Upper lobe of left lung (tissue), 4 donors: ENCODE results near the gene SRC.

Experiments used
- EP300 ChIP-seq, 4 donors: sonication (generic); formaldehyde crosslinking; IDR thresholded peaks; one replicate each; pipeline ENCODE4 v1.5.1; 2017; ENCODE audit warnings: antibody characterized with exemption in 4 of 4, control low read depth in 2 of 4
- POLR2A ChIP-seq, 4 donors: fragments of 450-650 bp; IDR thresholded peaks; one replicate each; pipeline ENCODE4 v1.5.1; 2016 to 2017; ENCODE audit warnings: antibody characterized with exemption in 4 of 4, mild to moderate bottlenecking in 2 of 4
- POLR2AphosphoS5 ChIP-seq, 2 donors: sonication (generic); formaldehyde crosslinking; IDR thresholded peaks; one replicate each; pipeline ENCODE4 v1.5.1; 2017; ENCODE audit warnings: antibody characterized with exemption in 2 of 2
- TF ChIP-seq, protein P1 (sequence below), 6 experiments: fragments of 450-650 bp in 4 of 6; fragments of 200-600 bp in 2 of 6; sonication (generic) in 2 of 6; IDR thresholded peaks; one replicate each; pipeline ENCODE4 v1.5.1; 2016 to 2019; ENCODE audit warnings: antibody characterized with exemption in 6 of 6

DNA sequence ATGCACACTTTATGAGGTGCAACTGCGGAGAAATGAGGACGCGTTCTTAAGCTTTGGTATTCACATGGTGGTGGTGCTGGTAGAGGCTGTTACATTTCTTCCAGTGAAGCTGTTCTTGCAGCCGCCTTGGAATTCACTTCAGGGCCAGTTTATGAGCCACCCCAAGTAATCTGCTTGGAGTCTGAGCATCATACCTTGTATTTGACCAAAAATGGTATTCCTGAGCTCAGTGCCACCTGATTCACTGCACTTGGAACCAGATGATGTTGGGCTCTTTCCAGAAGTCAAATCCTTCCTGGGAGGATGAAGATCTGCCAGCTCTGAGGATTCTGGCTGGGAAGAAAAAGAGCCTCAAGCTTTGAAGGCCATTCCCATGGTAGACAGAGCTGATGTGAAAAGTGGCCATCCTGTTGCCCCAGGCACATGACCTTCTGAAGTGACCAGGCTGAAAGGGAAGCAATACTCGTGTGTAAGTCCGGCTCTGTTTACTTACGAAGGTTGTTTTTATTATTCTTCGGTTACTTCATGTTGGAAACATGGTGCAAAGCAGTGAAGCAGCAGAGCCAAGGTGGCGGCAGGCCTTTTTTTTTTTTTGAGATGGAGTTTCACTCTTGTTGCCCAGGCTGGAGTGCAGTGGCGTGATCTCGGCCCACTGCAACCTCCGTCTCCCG is 48.7 kb upstream of the SRC start:
- TF ChIP-seq, protein P1, sequence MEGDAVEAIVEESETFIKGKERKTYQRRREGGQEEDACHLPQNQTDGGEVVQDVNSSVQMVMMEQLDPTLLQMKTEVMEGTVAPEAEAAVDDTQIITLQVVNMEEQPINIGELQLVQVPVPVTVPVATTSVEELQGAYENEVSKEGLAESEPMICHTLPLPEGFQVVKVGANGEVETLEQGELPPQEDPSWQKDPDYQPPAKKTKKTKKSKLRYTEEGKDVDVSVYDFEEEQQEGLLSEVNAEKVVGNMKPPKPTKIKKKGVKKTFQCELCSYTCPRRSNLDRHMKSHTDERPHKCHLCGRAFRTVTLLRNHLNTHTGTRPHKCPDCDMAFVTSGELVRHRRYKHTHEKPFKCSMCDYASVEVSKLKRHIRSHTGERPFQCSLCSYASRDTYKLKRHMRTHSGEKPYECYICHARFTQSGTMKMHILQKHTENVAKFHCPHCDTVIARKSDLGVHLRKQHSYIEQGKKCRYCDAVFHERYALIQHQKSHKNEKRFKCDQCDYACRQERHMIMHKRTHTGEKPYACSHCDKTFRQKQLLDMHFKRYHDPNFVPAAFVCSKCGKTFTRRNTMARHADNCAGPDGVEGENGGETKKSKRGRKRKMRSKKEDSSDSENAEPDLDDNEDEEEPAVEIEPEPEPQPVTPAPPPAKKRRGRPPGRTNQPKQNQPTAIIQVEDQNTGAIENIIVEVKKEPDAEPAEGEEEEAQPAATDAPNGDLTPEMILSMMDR (IDR thresholded peaks at IDR 0.05) = no peak
- no peak for TF ChIP-seq POLR2AphosphoS5 (IDR thresholded peaks at IDR 0.05)
- TF ChIP-seq POLR2A (IDR thresholded peaks at IDR 0.05) = no peak
- no peak for TF ChIP-seq EP300 (IDR thresholded peaks at IDR 0.05)
